WTC11 (cell line): ENCODE measurements around the gene PNMT. TPM values are rescaled to one million over a fixed set of nuclear protein-coding genes. Genes with fewer than 3 reads are reported as not detected.

ENCODE experiments used
- ATAC-seq: fragments of 200-7000 bp; cut with Tn5 transposase; 2 replicates; pipeline ENCODE4 v1.10.0; 2021; ENCODE audit warnings: mild to moderate bottlenecking, moderate library complexity
- CTCF ChIA-PET: fragments of 300-600 bp; sonication (Branson Sonifier 250); formaldehyde crosslinking; loops from one replicate; lab custom pipeline; 2021; ENCODE audit warnings: antibody characterized with exemption; lab: Charles Lee
- POLR2A ChIA-PET: fragments of 350-600 bp; sonication (Branson Sonifier 250); formaldehyde crosslinking; loops from one replicate; lab custom pipeline; 2021; ENCODE audit warnings: antibody characterized with exemption; lab: Charles Lee
- DNase-seq: peaks from one replicate; pipeline ENCODE4 v3.0.0; 2021; ENCODE audit warnings: low spot score
- H3K27ac Mint-ChIP-seq: 2 replicates; pipeline ENCODE4 v1.8.0; 2021; ENCODE audit warnings: mixed read lengths
- H3K27me3 Mint-ChIP-seq: 2 replicates; pipeline ENCODE4 v1.8.0; 2021; ENCODE audit warnings: low read depth, mild to moderate bottlenecking, moderate library complexity, mixed read lengths
- H3K36me3 Mint-ChIP-seq: 2 replicates; pipeline ENCODE4 v1.8.0; 2021; ENCODE audit warnings: mixed read lengths
- H3K4me1 Mint-ChIP-seq: 2 replicates; pipeline ENCODE4 v1.8.0; 2022; ENCODE audit warnings: mixed read lengths
- H3K4me3 Mint-ChIP-seq: 2 replicates; pipeline ENCODE4 v1.8.0; 2021; ENCODE audit warnings: mild to moderate bottlenecking, moderate library complexity, mixed read lengths
- H3K9me3 Mint-ChIP-seq: 2 replicates; pipeline ENCODE4 v1.8.0; 2021; ENCODE audit warnings: mixed read lengths
- ARID4B ChIP-seq: sonication (generic); formaldehyde crosslinking; IDR thresholded peaks from 2 replicates; pipeline ENCODE4 v1.8.0; 2023; ENCODE audit warnings: missing genetic modification reagents, mild to moderate bottlenecking, borderline replicate concordance
- ATF2 ChIP-seq: sonication (generic); formaldehyde crosslinking; IDR thresholded peaks from 2 replicates; pipeline ENCODE4 v1.8.1; 2022; ENCODE audit warnings: low read depth, missing genetic modification reagents, borderline replicate concordance
- ERG ChIP-seq: fragments of 250-450 bp; sonication (Bioruptor Pico); IDR thresholded peaks from 2 replicates; pipeline ENCODE4 v1.8.0; 2021; ENCODE audit warnings: mild to moderate bottlenecking
- ETV6 ChIP-seq: sonication (generic); formaldehyde crosslinking; IDR thresholded peaks from 2 replicates; pipeline ENCODE4 v1.8.1; 2022; ENCODE audit warnings: mild to moderate bottlenecking, missing genetic modification reagents
- FOXP1 ChIP-seq: sonication (generic); formaldehyde crosslinking; IDR thresholded peaks from 2 replicates; pipeline ENCODE4 v1.8.0; 2022; ENCODE audit warnings: missing genetic modification reagents, mild to moderate bottlenecking, moderate library complexity, borderline replicate concordance
- HMGA2 ChIP-seq: fragments of 250-450 bp; sonication (Bioruptor Pico); IDR thresholded peaks from 2 replicates; pipeline ENCODE4 v1.4.0; 2021; ENCODE audit warnings: mild to moderate bottlenecking, moderate library complexity
- IRF1 ChIP-seq: sonication (generic); formaldehyde crosslinking; IDR thresholded peaks from 2 replicates; pipeline ENCODE4 v1.8.0; 2023; ENCODE audit warnings: missing genetic modification reagents
- JAZF1 ChIP-seq: fragments of 250-450 bp; sonication (Bioruptor Pico); IDR thresholded peaks from 2 replicates; pipeline ENCODE4 v1.9.0; 2021; ENCODE audit warnings: moderate library complexity, mild to moderate bottlenecking, inconsistent platforms
- KAT7 ChIP-seq: sonication (generic); formaldehyde crosslinking; IDR thresholded peaks from 2 replicates; pipeline ENCODE4 v1.8.1; 2023; ENCODE audit warnings: missing genetic modification reagents, mild to moderate bottlenecking, borderline replicate concordance
- MAX ChIP-seq: sonication (generic); formaldehyde crosslinking; IDR thresholded peaks from 2 replicates; pipeline ENCODE4 v1.8.0; 2022; ENCODE audit warnings: mild to moderate bottlenecking, missing genetic modification reagents
- MXD4 ChIP-seq: fragments of 250-450 bp; sonication (Bioruptor Pico); IDR thresholded peaks from 2 replicates; pipeline ENCODE4 v1.8.0; 2021; ENCODE audit warnings: mild to moderate bottlenecking, moderate library complexity, borderline replicate concordance
- NR2C2 ChIP-seq: sonication (generic); formaldehyde crosslinking; IDR thresholded peaks from 2 replicates; pipeline ENCODE4 v1.8.0; 2022; ENCODE audit warnings: mild to moderate bottlenecking, missing genetic modification reagents
- NR3C1 ChIP-seq: sonication (generic); formaldehyde crosslinking; conservative IDR thresholded peaks from 2 replicates; pipeline ENCODE4 v1.8.1; 2023; ENCODE audit warnings: low read depth, mild to moderate bottlenecking, missing genetic modification reagents
- PREB ChIP-seq: sonication (generic); formaldehyde crosslinking; IDR thresholded peaks from 2 replicates; pipeline ENCODE4 v1.8.1; 2022; ENCODE audit warnings: mild to moderate bottlenecking, missing genetic modification reagents, moderate library complexity, borderline replicate concordance
- PRRX2 ChIP-seq: fragments of 250-450 bp; sonication (Bioruptor Pico); IDR thresholded peaks from 2 replicates; pipeline ENCODE4 v1.8.0; 2021; ENCODE audit warnings: mild to moderate bottlenecking
- STAT6 ChIP-seq: sonication (generic); formaldehyde crosslinking; conservative IDR thresholded peaks from 2 replicates; pipeline ENCODE4 v1.8.1; 2023; ENCODE audit warnings: mild to moderate bottlenecking, low read depth, missing genetic modification reagents, moderate library complexity
- ZNF416 ChIP-seq: fragments of 250-450 bp; sonication (Bioruptor Pico); IDR thresholded peaks from 2 replicates; pipeline ENCODE4 v1.9.0; 2021; ENCODE audit warnings: mild to moderate bottlenecking, inconsistent platforms
- total RNA-seq: library from RNA; stranded (reverse); gene quantifications from 3 replicates; pipeline ENCODE4 v1.2.3, GENCODE V29; 2021

PNMT gene
- total RNA-seq, 1 experiment from 2014 or later = 3.1 TPM

- ChIA-PET POLR2A (no interaction called here), CTCF (interaction anchor here (1.7 to 18.0 kb wide), 5 partner anchors 10 to 48 kb away, joined by 3 to 876 read pairs (median 18); partner anchors contain the start of genes PGAP3 and PPP1R1B)
- H3K4me3 Mint-ChIP-seq = no peak overlapping the region
- no peak for DNase-seq
- peaks cover 20% of the 10 kb centered on the region for H3K27me3 Mint-ChIP-seq
- no peak for ATAC-seq
- no peaks in the 10 kb centered on the region for H3K9me3 Mint-ChIP-seq
- peaks cover 31% of the 10 kb centered on the region for H3K4me1 Mint-ChIP-seq
- H3K27ac Mint-ChIP-seq = no peak overlapping the region
- no peaks in the 10 kb centered on the region for H3K36me3 Mint-ChIP-seq
- TF ChIP-seq NR2C2 (no peak), KAT7 (CRISPR knock-in tag) (no peak), MAX (CRISPR knock-in tag) (no peak), JAZF1 (CRISPR knock-in tag) (no peak), ERG (CRISPR knock-in tag) (no peak), HMGA2 (no peak), ATF2 (no peak), FOXP1 (CRISPR knock-in tag) (no peak), ARID4B (CRISPR knock-in tag) (no peak), STAT6 (CRISPR knock-in tag) (no peak), PREB (no peak), ZNF416 (CRISPR knock-in tag) (no peak), IRF1 (CRISPR knock-in tag) (no peak), MXD4 (CRISPR knock-in tag) (no peak), PRRX2 (no peak), ETV6 (no peak), NR3C1 (CRISPR knock-in tag) (no peak)
These were observed 5.3 kb downstream of the PNMT start for GRCh38 chr17:39673335-39674081.
